HCT116 (cell line): ENCODE results near the gene RASSF5. TPM values are rescaled to one million over a fixed set of nuclear protein-coding genes. Genes with fewer than 3 reads are reported as not detected.

Experiments used
- ATAC-seq: fragments of 200-7000 bp; cut with Tn5 transposase; 2 replicates; pipeline ENCODE4 v1.9.1; 2020; ENCODE audit warnings: mild to moderate bottlenecking, moderate library complexity
- BruUV-seq: library from RNA; stranded (reverse); fragments of 400-500 nt; replicated peaks from 2 replicates; lab custom pipeline; 2021; lab: Mats Ljungman, UMichigan
- CTCF ChIA-PET: fragments of 300-600 bp; sonication (Branson Sonifier 250); formaldehyde crosslinking; loops from one replicate; lab custom pipeline; 2021; ENCODE audit warnings: antibody characterized with exemption; lab: Charles Lee
- POLR2A ChIA-PET: fragments of 300-600, 350-600 bp; sonication (Branson Sonifier 250); formaldehyde crosslinking; loops from one replicate; lab custom pipeline; 2021; ENCODE audit warnings: antibody characterized with exemption; lab: Charles Lee
- RAD21 ChIA-PET, 2 experiments: fragments of 300-600 bp; sonication (Branson Sonifier 250); formaldehyde crosslinking; loops; one replicate each; lab custom pipeline; 2023; ENCODE audit warnings: low total read pairs in 2 of 2; ENCODE audit not compliant: uncharacterized antibody in 2 of 2, unreplicated experiment in 2 of 2, low non-redundant PET in 1 of 2; lab: Charles Lee
- DNase-seq: peaks from one replicate; pipeline ENCODE4 v3.0.0-alpha.2; 2010; ENCODE audit warnings: low read depth, low spot score
- H2AFZ ChIP-seq: fragments of 200-600 bp; shearing (Covaris generic), sonication (generic); 2 replicates; pipeline ENCODE4 v1.6.1; 2017; ENCODE audit warnings: low read depth, mixed run types, mixed read lengths, antibody characterized with exemption, low read length; ENCODE audit not compliant: poor library complexity, severe bottlenecking
- H3K27ac ChIP-seq: 2 replicates; pipeline ENCODE4 v1.5.1; 2012; ENCODE audit warnings: low read depth, low read length
- H3K27me3 ChIP-seq: fragments of 200-600 bp; sonication (generic); 2 replicates; pipeline ENCODE4 v1.6.1; 2016; ENCODE audit warnings: mixed run types, low read length, mixed read lengths; ENCODE audit not compliant: insufficient read depth
- H3K36me3 ChIP-seq, 2 experiments: fragments of 200-500 bp in 1 of 2; fragments of 200-600 bp in 1 of 2; sonication (Bioruptor generic) in 1 of 2; sonication (generic) in 1 of 2; 2 replicates each; pipeline versions ENCODE4 v1.5.1 to v1.6.1; 2014 to 2016; ENCODE audit warnings: low read length in 2 of 2, inconsistent platforms in 1 of 2, mixed read lengths in 1 of 2, mixed run types in 1 of 2; ENCODE audit not compliant: insufficient read depth in 2 of 2, control insufficient read depth in 1 of 2
- H3K4me1 ChIP-seq, 2 experiments: fragments of 200-600 bp in 1 of 2; sonication (generic) in 1 of 2; 2 replicates each; pipeline versions ENCODE4 v1.5.1 to v1.6.1; 2012 to 2017; ENCODE audit warnings: low read length in 2 of 2, inconsistent platforms in 1 of 2, mild to moderate bottlenecking in 1 of 2, mixed read lengths in 1 of 2, mixed run types in 1 of 2, moderate library complexity in 1 of 2; ENCODE audit not compliant: insufficient read depth in 2 of 2, control insufficient read depth in 1 of 2
- H3K4me2 ChIP-seq: fragments of 200-600 bp; sonication (generic); 2 replicates; pipeline ENCODE4 v1.6.1; 2017; ENCODE audit warnings: mixed run types, low read length, mixed read lengths
- H3K4me3 ChIP-seq, 2 experiments: fragments of 200-600 bp in 1 of 2; sonication (generic) in 1 of 2; replicated peaks in 1 of 2; 2 replicates each; pipeline ENCODE4 v1.5.1; 2011 to 2016; ENCODE audit warnings: low read length in 2 of 2, control low read depth in 1 of 2, low read depth in 1 of 2, mild to moderate bottlenecking in 1 of 2, mixed read lengths in 1 of 2, mixed run types in 1 of 2
- H3K79me2 ChIP-seq: fragments of 200-600 bp; sonication (generic); 2 replicates; pipeline ENCODE4 v1.6.1; 2017; ENCODE audit warnings: mild to moderate bottlenecking, mixed run types, low read length, moderate library complexity, mixed read lengths; ENCODE audit not compliant: insufficient read depth
- H3K9ac ChIP-seq: fragments of 200-600 bp; sonication (generic); 2 replicates; pipeline ENCODE4 v1.6.1; 2016; ENCODE audit warnings: low read length, mixed read lengths
- H3K9me2 ChIP-seq: fragments of 200-600 bp; sonication (generic), shearing (Covaris generic); 2 replicates; pipeline ENCODE4 v1.6.1; 2017; ENCODE audit warnings: mixed run types, mild to moderate bottlenecking, moderate library complexity; ENCODE audit not compliant: insufficient read depth
- H3K9me3 ChIP-seq, 2 experiments: fragments of 200-500 bp in 1 of 2; fragments of 200-600 bp in 1 of 2; sonication (Bioruptor generic) in 1 of 2; sonication (generic) in 1 of 2; 2 replicates each; pipeline ENCODE4 v1.6.1; 2014 to 2017; ENCODE audit warnings: low read length in 2 of 2, mixed read lengths in 2 of 2, inconsistent platforms in 1 of 2, low read depth in 1 of 2, mild to moderate bottlenecking in 1 of 2, mixed run types in 1 of 2, moderate library complexity in 1 of 2; ENCODE audit not compliant: control insufficient read depth in 1 of 2, insufficient read depth in 1 of 2
- H4K20me1 ChIP-seq: fragments of 200-600 bp; sonication (generic), shearing (Covaris generic); 2 replicates; pipeline ENCODE4 v1.6.1; 2017; ENCODE audit warnings: mixed run types, mild to moderate bottlenecking, moderate library complexity; ENCODE audit not compliant: insufficient read depth
- CBX3 ChIP-seq: IDR thresholded peaks from 2 replicates; pipeline ENCODE4 v1.6.1; 2012; ENCODE audit warnings: low read depth
- CEBPB ChIP-seq: IDR thresholded peaks from 2 replicates; pipeline ENCODE4 v1.6.1; 2012; ENCODE audit warnings: low read depth
- EGR1 ChIP-seq: IDR thresholded peaks from 2 replicates; pipeline ENCODE4 v1.6.1; 2012; ENCODE audit warnings: low read depth
- ELF1 ChIP-seq: IDR thresholded peaks from 2 replicates; pipeline ENCODE4 v1.6.1; 2012; ENCODE audit warnings: low read depth, borderline replicate concordance
- EZH2 ChIP-seq: fragments of 200-600 bp; sonication (generic); IDR thresholded peaks from 2 replicates; pipeline ENCODE4 v1.6.1; 2017; ENCODE audit warnings: antibody characterized with exemption, mixed run types
- EZH2phosphoT487 ChIP-seq: fragments of 200-600 bp; IDR thresholded peaks from 2 replicates; pipeline ENCODE4 v1.6.1; 2018; ENCODE audit warnings: antibody characterized with exemption, borderline replicate concordance
- FOSL1 ChIP-seq: IDR thresholded peaks from 2 replicates; pipeline ENCODE4 v1.6.1; 2012; ENCODE audit warnings: low read depth
- JUND ChIP-seq: IDR thresholded peaks from 2 replicates; pipeline ENCODE4 v1.6.1; 2012
- MAX ChIP-seq: IDR thresholded peaks from 2 replicates; pipeline ENCODE4 v1.6.1; 2012
- POLR2A ChIP-seq: IDR thresholded peaks from 2 replicates; pipeline ENCODE4 v1.7.0; 2011; ENCODE audit warnings: borderline replicate concordance; ENCODE audit not compliant: insufficient read depth, insufficient read length; ENCODE audit errors: extremely low read depth
- RAD21 ChIP-seq: IDR thresholded peaks from 2 replicates; pipeline ENCODE4 v1.6.1; 2012; ENCODE audit warnings: low read depth, mild to moderate bottlenecking
- REST ChIP-seq: IDR thresholded peaks from 2 replicates; pipeline ENCODE4 v1.6.1; 2012; ENCODE audit warnings: low read depth
- SIN3A ChIP-seq: IDR thresholded peaks from 2 replicates; pipeline ENCODE4 v1.6.1; 2012; ENCODE audit warnings: low read depth
- SP1 ChIP-seq: IDR thresholded peaks from 2 replicates; pipeline ENCODE4 v1.6.1; 2012; ENCODE audit warnings: low read depth
- TCF7L2 ChIP-seq: IDR thresholded peaks from 2 replicates; pipeline ENCODE4 v1.7.0; 2011; ENCODE audit warnings: borderline replicate concordance, inconsistent platforms; ENCODE audit not compliant: insufficient read depth, insufficient read length; ENCODE audit errors: extremely low read depth
- YY1 ChIP-seq: IDR thresholded peaks from 2 replicates; pipeline ENCODE4 v1.6.1; 2011; ENCODE audit warnings: low read length, low read depth, moderate library complexity, mild to moderate bottlenecking; ENCODE audit not compliant: insufficient replicate concordance; ENCODE audit errors: extremely low read depth
- intact Hi-C: fragments of 100-400 bp; cut with micrococcal nuclease; formaldehyde crosslinking; loops from 2 replicates; pipeline ENCODE4 v1.10.0; 2022
- total RNA-seq: library from RNA; stranded (reverse); gene quantifications from one replicate; pipeline ENCODE4 v1.2.1, GENCODE V29; 2021; ENCODE audit not compliant: unreplicated experiment
- TF ChIP-seq, protein P1 (sequence below), 3 experiments: fragments of 200-600 bp in 1 of 3; sonication (generic) in 1 of 3; IDR thresholded peaks in 2 of 3; conservative IDR thresholded peaks in 1 of 3; 2 replicates each; pipeline ENCODE4 v1.5.1; 2012 to 2017; ENCODE audit warnings: low read depth in 2 of 3, low read length in 2 of 3, antibody characterized with exemption in 1 of 3, borderline replicate concordance in 1 of 3, control low read depth in 1 of 3, mild to moderate bottlenecking in 1 of 3, mixed read lengths in 1 of 3, mixed run types in 1 of 3, moderate library complexity in 1 of 3; ENCODE audit not compliant: insufficient read depth in 1 of 3

RASSF5 gene
- total RNA-seq, 1 experiment from 2014 or later: 5.4 TPM

- TF ChIP-seq MAX (no peak), CEBPB (no peak), RAD21 (no peak), ELF1 (no peak), YY1 (no peak), POLR2A (no peak), FOSL1 (no peak), JUND (no peak), EGR1 (no peak), EZH2 (no peak), TCF7L2 (no peak), REST (no peak), SIN3A (no peak), SP1 (no peak), CBX3 (no peak), EZH2phosphoT487 (no peak)
- TF ChIP-seq, protein P1, sequence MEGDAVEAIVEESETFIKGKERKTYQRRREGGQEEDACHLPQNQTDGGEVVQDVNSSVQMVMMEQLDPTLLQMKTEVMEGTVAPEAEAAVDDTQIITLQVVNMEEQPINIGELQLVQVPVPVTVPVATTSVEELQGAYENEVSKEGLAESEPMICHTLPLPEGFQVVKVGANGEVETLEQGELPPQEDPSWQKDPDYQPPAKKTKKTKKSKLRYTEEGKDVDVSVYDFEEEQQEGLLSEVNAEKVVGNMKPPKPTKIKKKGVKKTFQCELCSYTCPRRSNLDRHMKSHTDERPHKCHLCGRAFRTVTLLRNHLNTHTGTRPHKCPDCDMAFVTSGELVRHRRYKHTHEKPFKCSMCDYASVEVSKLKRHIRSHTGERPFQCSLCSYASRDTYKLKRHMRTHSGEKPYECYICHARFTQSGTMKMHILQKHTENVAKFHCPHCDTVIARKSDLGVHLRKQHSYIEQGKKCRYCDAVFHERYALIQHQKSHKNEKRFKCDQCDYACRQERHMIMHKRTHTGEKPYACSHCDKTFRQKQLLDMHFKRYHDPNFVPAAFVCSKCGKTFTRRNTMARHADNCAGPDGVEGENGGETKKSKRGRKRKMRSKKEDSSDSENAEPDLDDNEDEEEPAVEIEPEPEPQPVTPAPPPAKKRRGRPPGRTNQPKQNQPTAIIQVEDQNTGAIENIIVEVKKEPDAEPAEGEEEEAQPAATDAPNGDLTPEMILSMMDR (IDR thresholded peaks at IDR 0.05 in 2 of 3, conservative IDR thresholded peaks at IDR 0.05 in 1 of 3; ENCODE audit: borderline replicate concordance in 1 of 3, insufficient read depth in 1 of 3, low read depth in 2 of 3, low read length in 2 of 3): no peak
- no peaks in the 10 kb centered on the region for H4K20me1 ChIP-seq
- no peak overlapping the region for H3K4me3 ChIP-seq
- POLR2A ChIA-PET: no interaction called here
- DNase-seq: no peak
- no peak overlapping the region for H3K27ac ChIP-seq
- RAD21 ChIA-PET: no interaction called here
- H3K9me3 ChIP-seq: no peaks in the 10 kb centered on the region
- intact Hi-C loops: no loop called here
- H3K9ac ChIP-seq: no peak overlapping the region
- BruUV-seq: no TSS peak
- CTCF ChIA-PET: no interaction called here
- no peaks in the 10 kb centered on the region for H3K79me2 ChIP-seq
- no peak for ATAC-seq
- no peak overlapping the region for H3K4me2 ChIP-seq
- no peaks in the 10 kb centered on the region for H3K36me3 ChIP-seq
- H2AFZ ChIP-seq: no peak overlapping the region
- no peaks in the 10 kb centered on the region for H3K27me3 ChIP-seq
- peaks cover 19 to 31% of the 10 kb centered on the region in 2 experiments; a peak in 3 of 4 replicates for H3K4me1 ChIP-seq
- H3K9me2 ChIP-seq: no peaks in the 10 kb centered on the region
These were observed 35.3 kb upstream of the RASSF5 start for GRCh38 chr1:206472024-206472423.
